DLD1 (cell line): ENCODE measurements around the gene SLC66A2.
"Not testable (repeated sequence)": the region's sequence is repeated elsewhere in the genome, so short reads cannot be mapped to it uniquely, and the experiment has no call there.

Source experiments
- in situ Hi-C: cut with HindIII; loops from 2 replicates; pipeline ENCODE4 v1.10.0; 2017; ENCODE audit warnings: low sequenced_read_pairs

The SLC66A2 gene

DNA sequence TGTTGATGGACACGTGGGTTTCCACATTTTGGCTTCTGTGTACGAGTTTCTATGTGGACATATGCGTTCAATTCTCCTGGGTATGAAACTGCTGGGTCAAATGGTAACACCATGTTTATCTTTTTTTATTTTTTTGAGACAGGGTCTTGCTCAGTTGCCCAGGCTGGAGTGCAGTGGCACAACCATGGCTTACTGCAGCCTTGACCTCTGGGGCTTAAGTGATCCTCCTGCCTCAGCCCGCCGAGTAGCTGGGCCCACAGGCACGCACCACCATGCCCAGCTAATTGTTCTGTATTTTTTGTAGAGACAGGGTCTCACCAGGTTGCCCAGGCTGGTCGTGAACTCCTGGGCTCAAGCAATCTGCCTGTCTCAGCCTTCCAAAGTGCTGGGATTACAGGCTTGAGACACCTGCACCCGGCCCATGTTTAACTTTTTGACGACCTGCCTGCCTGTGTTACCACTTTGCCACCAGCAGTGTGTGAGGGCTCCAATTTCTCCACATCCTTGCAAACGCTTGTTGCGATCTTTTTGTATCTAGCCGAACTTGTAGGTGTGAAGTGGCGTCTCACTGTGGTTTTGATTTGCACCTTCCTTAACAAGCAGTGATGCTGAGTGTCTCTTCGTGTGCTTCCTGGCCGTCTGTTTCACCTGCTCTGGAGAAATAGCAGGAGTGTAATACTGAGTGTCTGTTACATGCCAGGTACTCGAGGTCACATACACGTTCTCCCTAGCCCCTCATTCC, 19.9 kb upstream of the SLC66A2 start:
- in situ Hi-C loops = no loop called here

DNA sequence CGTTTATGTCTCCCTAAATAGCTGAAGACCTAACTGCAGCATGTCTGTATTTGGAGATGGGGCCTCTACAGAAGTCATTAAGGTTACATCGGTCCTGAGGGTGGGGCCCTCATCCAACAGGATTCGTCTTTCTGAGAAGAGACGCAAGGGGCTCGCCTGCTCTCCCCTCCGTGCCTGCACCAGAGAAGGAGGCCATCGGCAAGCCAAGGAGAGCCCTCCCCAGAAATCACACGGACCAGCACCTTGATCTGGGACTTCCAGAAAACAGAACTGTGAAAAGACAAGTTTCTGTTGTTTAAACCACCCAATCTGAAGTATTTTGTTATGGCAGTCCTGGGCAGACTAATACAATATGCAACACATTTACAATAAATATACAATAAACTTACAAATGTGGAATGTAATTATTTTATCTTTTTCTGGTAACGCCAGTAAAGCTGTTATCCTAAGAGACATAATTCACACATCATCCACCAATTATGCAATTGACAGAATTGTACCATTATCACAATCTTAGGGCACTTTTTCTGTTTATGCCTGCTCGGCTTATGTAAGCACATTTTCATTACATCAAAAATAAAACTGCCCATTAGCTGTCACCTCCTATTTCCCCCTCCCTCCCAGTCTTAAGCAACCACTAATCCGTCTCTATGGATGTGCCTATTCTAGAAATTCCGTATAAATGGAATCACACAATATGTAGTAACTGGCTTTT, 19.1 kb upstream of the SLC66A2 start:
- in situ Hi-C loops = no loop called here

DNA sequence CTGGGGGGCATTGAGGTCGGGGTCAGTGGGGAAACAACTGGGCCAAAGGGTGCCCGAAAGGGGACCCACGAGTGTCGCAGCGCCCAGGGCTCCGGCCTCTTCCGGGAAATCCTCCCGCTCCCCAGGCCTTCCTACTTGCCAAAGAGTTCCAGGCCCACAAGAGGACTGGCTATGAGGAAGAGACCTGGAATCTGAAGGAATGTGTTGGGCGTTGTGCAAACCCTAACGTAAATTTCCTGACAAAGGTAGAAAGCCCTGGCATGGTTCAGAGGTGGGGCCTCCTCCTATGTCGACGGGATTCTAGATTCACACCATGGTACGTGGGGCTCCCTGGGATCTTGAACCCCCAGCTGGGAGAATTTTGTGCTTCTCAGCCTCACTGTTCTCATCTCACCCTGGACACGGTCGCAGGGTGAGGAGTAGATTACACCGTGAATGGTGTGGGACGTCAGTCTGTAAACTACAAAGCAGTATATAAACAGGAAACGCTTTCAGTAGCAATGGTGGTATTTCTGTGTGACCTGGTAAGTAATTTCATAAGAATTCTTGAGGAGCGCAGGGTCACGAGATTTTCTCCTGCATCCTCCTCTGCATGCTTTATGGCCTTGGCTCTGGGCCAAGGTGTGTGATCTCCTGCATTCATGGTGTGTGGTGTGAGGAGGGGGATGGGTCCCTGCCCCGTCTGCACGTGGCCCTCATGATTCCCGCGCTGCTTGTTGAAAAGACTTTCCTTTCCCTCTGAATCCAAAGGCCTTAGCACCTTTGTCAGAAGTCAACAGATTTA, 13.9 kb upstream of the SLC66A2 start:
- in situ Hi-C loops = no loop called here

DNA sequence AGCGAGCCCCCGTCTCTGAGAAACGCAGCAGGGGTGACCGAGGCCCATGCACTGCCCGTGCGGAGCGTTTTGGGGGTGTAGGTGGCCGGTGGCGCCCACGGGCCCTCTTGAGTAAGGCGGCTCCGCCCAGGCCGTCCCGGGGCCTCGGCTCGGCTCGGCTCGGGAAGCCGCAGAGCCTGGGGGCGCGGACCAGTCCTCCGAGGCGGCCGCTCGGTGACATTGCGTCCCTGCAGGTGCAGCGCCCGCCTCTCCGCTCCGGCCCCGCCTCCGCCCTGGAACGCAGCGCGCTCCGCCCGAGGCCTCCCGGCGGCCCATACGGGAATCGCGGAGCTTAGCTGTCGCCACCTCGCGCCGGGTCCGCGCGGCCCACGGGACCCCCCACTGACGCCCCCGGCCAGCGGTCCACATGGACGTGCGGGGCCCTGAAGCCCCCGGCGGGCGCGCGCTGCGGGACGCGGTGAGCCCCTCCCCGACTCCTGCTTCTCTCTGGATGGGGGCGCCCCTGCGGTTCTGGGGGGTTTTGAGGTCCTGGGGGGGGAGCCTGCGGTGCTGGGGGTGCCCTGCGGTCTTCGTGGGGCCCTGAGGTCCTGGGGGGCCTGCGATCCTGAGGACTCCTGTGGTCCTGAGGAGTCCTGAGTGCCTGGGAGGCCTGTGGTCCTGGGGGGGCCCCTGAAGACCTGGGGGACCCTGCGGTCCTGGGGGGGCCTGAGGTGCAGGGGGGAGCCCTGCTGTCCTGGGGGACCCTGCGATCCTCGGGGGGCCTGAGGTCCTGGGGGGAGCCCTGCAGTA, 13.1 kb upstream of the SLC66A2 start, which contains the start of gene HSBP1L1:
HSBP1L1 (plus strand) TSS at position 314 of the 789 bp plus-strand sequence; CDS start at position 407, 93 bp downstream.
- in situ Hi-C loops = no loop called here

DNA sequence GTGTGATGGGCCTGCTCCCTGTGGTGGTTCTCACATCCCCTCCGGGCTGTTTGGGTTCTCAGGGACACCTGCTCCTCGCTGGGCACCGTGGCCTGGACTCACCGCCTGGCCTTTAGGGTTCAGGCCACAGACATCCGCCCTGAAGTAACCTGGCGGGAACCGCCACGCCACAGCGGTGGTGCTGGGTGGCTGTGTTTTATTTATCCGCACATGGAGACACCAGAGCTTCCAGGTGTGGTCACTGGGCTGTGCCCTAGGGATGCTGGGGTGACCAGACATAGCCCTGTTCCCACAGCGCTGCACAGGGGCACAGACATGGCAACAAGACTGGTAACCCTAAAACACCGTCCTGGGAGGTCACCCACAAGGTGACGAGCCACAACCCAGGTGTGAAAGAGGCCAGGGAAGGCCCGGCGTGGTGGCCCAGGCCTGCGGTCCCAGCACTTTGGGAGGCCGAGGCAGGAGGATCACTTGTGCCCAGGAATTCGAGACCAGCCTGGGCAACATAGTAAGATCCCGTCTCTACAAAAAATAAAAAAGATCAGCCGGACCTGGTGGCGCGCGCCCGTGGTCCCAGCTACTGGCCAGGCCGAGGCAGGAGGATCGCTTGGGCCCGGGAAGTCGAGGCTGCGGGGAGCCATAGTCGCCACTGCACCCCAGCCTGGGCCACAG, 12.3 kb upstream of the SLC66A2 start:
- in situ Hi-C loops = no loop called here

DNA sequence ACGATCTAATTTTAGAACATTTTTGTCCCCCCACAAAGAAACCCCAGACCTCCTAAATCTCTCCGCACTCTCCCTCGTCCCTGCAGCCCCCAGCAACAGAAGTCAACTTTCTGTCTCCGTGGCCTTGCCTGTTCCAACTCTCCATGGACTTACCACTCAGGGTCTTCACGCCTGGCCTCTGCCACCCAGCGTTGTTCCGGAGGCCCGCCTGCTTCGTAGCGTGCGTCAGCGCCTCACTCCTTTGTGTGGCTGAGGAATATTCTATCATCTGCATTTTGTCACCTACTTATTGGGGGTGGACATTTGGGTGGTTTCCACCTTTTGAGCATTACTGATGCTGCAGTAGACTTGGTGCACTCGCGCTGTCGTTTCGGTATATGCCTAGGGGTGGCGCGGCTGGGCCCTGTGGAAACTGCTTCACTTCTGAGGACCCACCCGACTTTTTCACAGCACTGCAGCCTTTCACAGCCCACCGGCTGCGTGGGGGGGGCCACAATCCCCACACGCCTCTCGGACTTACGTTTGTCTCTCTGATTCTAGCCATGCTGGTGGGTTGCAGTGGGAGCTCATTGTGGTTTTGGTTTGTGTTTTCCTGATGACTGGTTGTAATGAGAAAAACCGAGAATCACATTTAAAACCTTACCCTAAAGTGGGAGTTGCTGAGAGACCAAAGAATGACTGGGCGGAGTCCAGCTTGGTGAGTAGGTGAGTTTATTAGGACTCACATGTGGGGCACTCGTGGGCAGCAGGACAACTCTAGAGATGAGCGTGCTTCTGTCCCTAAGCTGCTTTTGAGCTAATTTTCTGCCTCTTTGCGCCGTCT, 11.6 kb upstream of the SLC66A2 start:
- in situ Hi-C loops = no loop called here

DNA sequence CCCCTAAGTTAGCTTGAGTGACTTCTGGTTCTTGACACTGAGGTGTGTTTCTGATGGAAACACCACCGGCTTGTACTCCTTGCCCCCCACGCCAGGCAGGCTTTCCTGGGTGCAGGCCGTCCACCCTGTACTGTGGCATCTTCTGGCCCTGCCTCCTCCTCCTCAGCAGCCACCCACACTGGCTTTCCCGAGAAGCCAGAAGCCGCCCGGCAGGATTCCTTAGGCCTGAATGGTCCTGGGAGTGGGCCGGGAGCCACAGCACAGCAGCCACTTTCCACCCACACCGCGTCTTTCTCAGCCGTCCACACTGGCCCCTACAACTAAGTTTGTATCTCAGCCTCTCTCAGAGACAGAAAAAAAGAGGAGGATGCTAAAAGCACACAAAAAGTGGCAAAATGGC, 10.9 kb upstream of the SLC66A2 start:
- in situ Hi-C loops = no loop called here

DNA sequence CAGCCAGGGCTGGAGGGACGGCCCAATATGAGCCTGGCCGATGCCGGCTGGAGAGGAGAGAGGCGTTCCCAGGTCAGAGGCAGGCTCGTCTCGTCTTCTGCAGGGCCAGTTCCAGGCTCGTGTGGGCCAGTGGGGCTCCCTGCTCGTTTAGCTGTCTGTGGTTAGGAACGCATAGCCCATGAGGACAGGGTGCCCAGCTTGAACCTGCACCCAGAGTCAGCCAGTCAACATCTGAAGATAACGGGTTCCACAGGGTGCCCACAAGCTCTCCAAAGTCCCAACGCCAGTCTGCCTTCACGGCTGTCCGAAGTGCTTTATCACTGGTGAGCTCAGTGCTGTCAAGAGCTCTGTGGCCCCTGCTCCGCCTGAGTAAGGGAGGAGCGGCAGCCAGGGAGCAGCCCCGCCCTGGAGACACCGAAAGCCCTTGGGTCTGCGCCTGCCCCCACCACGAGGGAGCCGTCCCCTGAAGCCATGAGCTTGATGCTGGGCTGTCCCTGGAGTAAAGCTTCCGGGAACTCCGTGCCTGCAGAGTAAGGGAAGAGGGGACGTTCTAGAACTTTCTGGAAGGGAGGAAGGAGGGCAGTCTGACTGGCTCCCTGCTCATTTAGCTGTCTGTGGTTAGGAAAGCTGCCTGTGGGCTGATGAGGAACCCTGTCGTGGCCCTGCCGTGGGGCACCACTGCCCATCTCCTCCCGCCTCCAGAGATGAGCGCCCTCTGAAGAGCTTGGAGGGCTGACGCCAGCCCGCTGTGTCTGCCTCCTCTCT, 10.3 kb upstream of the SLC66A2 start:
- in situ Hi-C loops = no loop called here

DNA sequence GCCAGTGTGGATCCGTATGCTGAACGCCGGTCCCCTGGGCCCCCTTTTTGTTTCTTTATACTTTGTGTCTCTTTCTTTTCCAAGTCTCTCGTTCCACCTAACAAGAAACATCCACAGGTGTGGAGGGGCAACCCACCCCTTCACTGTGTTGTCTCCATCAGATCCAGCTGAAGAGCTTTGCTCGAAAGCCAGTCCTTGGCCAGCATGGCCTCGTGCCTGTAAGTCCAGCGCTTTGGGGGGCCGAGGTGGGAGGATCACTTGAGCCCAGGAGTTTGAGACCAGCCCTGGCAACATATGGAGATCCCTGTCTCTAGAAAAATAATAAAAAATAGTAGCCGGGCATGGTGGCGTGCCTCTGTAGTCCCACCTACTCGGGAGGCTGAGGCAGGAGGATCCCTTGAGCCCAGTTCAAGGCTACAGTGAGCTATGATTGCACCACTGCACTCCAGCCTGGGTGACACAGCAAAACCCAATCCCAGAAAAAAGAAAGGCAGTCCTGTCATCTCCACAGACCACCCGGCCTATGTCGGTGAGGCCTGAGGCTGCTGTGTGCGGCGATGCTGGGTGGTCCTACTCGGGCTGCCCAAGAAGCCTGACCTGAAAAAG, 9.6 kb upstream of the SLC66A2 start:
- in situ Hi-C loops = no loop called here

DNA sequence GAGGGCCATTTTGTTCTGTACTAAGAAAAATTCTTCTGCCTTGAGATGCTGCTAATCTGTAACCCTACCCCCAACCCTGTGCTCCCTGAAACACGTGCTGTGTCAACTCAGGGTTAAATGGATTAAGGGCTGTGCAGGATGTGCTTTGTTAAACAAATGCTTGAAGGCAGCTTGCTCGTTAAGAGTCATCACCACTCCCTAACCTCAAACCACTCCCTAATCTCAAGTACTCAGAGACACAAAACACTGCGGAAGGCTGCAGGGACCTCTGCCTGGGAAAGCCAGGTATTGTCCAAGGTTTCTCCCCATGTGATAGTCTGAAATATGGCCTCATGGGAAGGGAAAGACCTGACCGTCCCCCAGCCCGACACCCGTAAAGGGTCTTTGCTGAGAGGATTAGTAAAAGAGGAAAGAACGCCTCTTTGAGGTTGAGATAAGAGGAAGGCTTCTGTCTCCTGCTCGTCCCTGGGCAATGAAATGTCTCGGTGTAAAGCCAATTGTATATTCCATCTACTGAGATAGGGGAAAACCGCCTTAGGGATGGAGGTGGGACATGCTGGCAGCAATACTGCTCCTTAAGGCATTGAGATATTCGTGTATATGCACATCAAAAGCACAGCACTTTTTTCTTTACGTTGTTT, 8.8 kb upstream of the SLC66A2 start:
- in situ Hi-C loops = not testable (repeated sequence)

DNA sequence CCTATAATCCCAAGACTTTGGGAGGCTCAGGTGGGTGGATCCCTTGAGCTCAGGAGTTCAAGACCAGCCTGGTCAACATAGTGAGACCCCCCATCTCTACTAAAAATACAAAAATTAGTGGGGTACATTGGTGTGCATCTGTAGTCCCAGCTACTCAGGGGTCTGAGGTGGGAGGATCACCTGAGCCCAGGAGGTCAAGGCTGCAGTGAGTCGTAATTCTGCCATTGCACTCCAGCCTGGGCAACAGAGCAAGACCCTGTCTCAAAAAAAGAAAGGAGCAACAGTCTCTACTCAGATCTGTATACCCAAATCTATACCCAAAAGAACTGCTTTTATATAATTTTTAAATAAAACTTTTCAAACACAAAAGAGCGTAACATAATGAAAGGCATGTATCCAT, 7.5 kb upstream of the SLC66A2 start:
- in situ Hi-C loops = no loop called here

DNA sequence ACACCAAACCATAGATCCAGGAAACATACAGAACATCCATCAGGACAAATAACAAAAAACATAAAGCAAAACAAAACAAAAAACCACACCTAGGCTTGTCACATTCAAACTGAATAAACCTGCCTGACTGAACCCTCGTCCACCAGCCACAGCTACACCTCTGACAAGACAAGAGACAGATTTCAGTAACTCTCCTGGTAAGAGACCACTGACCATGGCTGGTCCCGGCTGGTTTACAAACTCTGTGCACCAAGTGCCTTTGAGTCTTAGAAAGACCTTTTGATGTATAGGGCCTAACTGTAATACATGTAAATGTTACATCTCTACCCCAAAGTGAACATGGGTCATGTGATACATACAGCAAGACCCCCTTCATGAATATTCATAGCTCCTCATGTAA, 4.8 kb upstream of the SLC66A2 start:
- in situ Hi-C loops = no loop called here

DNA sequence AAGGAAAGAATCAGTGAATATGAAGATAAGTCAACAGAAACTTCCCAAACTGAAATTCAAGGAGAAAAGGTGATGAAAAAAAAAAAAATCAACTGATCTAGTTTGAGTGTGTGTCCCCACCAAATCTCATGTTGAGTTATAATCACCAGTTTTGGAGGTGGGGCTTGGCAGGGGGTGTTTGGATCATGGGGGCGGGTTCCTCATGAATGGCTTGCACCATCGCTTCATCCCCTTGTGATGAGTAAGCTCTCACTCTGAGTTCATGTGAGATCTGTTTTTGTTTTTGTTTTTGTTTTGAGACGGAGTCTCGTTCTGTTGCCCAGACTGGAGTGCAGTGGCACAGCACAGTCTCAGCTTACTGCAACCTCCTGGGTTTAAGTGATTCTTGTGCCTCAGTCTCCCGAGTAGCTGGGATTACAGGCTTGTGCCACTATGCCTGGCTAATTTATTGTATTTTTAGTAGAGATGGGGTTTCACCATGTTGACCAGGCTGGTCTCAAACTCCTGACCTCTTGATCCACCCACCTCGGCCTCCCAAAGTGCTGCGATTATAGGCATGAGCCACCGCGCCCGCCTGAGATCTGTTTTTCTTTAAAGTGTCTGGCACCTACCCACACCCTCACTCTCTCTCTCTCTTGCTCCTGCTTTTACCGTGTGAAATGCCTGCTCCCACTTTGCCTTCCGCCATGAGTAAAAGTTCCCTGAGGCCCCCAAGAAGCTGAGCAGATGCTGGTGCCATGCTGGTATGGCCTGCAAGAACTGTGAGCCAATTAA, 4.0 kb upstream of the SLC66A2 start:
- in situ Hi-C loops = no loop called here

DNA sequence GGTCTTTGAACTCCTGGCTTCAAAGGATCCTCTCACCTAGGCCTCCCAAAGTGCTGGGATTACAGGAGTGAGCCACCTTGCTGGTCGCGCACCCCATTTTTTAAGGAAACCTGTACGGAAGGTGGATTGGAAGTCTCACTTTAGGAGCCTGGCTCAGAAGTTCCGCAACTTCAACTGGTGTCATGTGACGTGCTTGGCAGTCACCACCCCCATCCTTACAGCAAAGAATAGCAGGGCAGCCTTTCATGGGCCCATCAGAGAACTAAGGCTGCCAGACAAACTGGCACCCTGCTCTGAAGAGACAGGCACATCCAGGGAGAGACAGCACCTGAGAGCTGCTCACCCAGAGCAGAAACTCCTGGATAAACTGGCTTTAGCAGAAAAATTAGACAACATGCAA, 3.3 kb upstream of the SLC66A2 start:
- in situ Hi-C loops = no loop called here

DNA sequence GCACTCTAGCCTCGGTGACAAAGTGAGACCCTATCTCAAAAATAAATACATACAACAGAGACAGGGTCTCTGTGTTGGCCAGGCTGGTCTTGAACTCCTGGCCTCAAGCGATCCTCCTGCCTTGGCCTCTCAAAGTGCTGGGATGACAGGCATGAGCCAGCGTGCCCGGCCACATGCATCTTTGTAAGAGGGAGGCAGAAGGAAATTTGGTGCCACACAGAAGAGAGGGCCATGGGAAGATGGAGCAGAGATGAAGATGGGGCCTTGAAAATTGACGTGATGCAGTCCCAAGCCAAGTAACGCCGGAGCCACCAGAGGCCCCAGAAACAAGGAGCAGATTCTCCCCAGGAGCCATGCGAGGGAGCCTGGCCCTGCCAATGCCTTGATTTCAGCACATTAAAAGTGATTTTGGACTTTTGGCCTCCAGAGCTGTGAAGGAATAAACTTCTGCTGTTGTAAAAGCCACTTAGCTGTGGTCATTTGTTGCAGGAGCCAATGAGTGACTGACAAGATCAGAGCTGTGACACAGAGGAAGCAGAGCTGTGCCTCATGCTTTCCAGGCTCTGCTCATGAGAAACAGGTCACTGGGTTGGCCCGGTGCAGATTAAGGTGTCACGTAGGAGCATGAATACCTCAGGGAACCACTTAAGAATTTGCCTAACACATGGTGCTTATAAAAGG, 2.7 kb upstream of the SLC66A2 start:
- in situ Hi-C loops = no loop called here

DNA sequence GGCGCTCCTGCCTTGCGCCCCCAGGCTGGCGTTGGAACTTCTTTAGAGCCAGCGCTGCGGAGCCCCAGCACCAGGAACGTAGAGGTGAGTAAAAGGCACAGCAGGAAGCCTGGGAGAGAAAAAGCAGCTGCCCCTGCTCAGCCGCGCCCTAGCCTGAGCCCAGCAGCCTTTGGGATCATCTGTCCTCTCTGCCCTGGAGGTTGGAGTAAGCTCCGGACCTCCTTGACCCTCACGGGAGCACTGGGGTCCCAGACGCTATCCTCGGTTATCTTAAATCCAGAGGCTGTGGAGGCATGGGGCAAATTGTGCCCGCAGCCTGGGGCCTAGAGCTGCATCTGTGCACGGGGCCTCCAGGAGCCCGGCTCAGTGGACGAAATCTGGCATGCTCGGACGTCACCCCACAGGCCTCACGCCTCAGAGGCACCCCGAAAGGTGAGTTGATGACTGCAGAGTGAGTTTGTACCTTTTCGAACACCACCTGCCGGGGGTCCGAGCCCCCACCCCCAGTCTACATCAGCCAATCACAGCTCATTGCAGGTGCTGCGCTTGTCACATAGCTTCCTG, 1.6 kb upstream of the SLC66A2 start:
- in situ Hi-C loops = no loop called here
